GM10266 (cell line): Measurements from ENCODE around the gene MED10.

Experiments
- DNase-seq: peaks from one replicate; pipeline ENCODE4 v3.0.0; 2012; ENCODE audit errors: extremely low spot score
- CTCF ChIP-seq: IDR thresholded peaks from 2 replicates; pipeline ENCODE4 v1.5.1; 2012; ENCODE audit warnings: mild to moderate bottlenecking, low read depth; ENCODE audit not compliant: control insufficient read depth, insufficient read depth; ENCODE audit errors: missing control alignments

Gene MED10, protein sequence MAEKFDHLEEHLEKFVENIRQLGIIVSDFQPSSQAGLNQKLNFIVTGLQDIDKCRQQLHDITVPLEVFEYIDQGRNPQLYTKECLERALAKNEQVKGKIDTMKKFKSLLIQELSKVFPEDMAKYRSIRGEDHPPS

GRCh38 chr5:6377905-6378765 lies at the start of gene MED10:
Gene MED10 (minus strand): TSS chr5:6378547. CDS start chr5:6378483, 64 bp downstream.
- no peak for TF ChIP-seq CTCF
- DNase-seq: peak; percentile 91

DNA sequence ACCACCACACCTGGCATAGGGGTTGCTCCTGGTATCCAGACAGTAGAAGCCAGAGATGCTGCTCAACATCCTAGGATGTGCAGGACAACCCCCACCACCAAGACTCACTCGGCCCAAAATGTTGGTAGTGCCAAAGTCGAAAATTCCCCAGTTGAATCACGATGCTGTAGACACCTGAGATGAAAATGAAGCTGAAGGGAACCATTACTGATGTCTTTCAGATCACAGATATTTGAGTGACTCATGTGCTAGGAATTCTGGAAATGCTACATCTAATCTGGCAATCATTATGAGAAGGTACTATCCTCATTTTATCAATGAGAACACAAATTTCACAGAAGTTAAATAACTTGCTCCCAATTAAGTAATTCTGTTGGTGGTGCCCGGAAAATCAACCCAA lies 49.3 kb upstream of the MED10 start:
- no peak for TF ChIP-seq CTCF
- no peak for DNase-seq

- no peak for TF ChIP-seq CTCF
Observed at GRCh38 chr5:6424700-6425099, 46.4 kb upstream of the MED10 start.

GRCh38 chr5:6424110-6424659 lies 45.8 kb upstream of the MED10 start:
- no peak for TF ChIP-seq CTCF
- no peak for DNase-seq

More at GRCh38 chr5:6424700-6425099, 46.4 kb upstream of the MED10 start:
- DNase-seq: no peak

DNA sequence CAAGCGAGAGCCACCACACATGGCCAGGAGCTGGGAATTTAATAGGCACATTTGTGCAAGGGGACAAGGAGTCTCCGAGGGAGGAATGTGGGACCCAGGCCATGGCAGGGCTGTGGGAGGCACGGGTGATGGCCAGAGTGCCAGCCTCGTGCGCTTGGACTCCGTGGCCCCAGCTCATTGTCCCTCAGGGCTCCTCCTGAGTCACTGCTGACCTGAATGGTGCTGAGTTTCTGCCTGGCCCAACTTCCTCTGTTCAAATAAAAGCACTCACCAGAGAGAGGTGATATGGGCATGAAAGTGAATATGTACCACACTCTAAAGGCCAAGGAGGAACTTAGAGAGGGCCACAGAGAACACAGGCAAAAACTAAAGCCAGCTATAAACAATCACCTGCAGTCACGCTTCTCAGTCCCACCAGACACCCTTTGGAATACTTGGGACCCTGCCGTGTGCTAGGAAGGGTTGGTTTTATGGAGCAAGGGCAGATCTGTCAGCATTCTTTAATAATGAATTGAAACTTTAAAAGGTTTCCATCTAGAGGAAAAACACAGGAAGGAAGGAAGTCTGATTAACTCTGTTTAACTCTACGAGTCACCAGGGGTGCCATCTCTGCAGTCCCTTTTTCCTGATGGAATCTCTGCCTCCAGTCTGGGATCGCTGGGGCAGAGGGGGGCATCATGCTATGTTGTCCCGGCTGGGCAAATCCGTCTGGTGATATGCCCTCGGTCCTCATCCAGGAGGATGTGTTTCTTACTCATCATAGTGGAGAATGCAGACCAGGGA lies 45.2 kb upstream of the MED10 start:
- no peak for DNase-seq
- TF ChIP-seq CTCF: no peak

- no peak for TF ChIP-seq CTCF
- DNase-seq: no peak
Observed at GRCh38 chr5:6419340-6419852, 41.0 kb upstream of the MED10 start.
